Right atrium auricular region (tissue), 2 donors: ENCODE measurements around the gene LCN12. TPM values are rescaled to one million over a fixed set of nuclear protein-coding genes. Genes with fewer than 3 reads are reported as not detected.

Experiments used
- DNase-seq: peaks from one replicate; pipeline ENCODE4 v3.0.0-alpha.2; 2019; ENCODE audit warnings: low spot score
- H3K27ac ChIP-seq, 2 donors: fragments of 200-600 bp; sonication (generic); 1 replicate in 1 of 2; 2 replicates in 1 of 2; pipeline ENCODE4 v1.5.1; 2016 to 2019
- H3K27me3 ChIP-seq, 2 donors: fragments of 200-600 bp; sonication (generic); one replicate each; pipeline versions ENCODE4 v1.5.1 to v1.6.0; 2017 to 2019
- H3K36me3 ChIP-seq: fragments of 200-600 bp; sonication (generic); one replicate; pipeline ENCODE4 v1.5.1; 2016
- H3K4me1 ChIP-seq, 2 donors: fragments of 200-600 bp; sonication (generic); one replicate each; pipeline versions ENCODE4 v1.5.1 to v1.6.0; 2017 to 2019
- H3K4me3 ChIP-seq, 2 donors: fragments of 200-600 bp; sonication (generic); 1 replicate in 1 of 2; 2 replicates in 1 of 2; pipeline ENCODE4 v1.5.1; 2017 to 2019; ENCODE audit warnings: mild to moderate bottlenecking in 1 of 2, moderate library complexity in 1 of 2
- H3K9me3 ChIP-seq, 2 donors: fragments of 200-600 bp; sonication (generic); one replicate each; pipeline ENCODE4 v1.5.1; 2019
- CTCF ChIP-seq, 2 donors: fragments of 200-600 bp; sonication (generic); IDR thresholded peaks; one replicate each; pipeline ENCODE4 v1.5.1; 2019; ENCODE audit warnings: antibody characterized with exemption in 2 of 2
- total RNA-seq, 2 donors: library from RNA; depleted of rRNA; stranded (reverse); fragments of >200 nt; gene quantifications; one replicate each; pipeline ENCODE4 v1.1.0, GENCODE V29; 2016

The LCN12 gene
- total RNA-seq, 2 donors from 2014 or later, result 10.8 to 11.3 TPM

- Histone ChIP-seq H3K27me3 (no peaks in the 10 kb centered on the region), H3K4me1 (peaks cover 0 to 28% of the 10 kb centered on the region in 2 donors), H3K36me3 (no peaks in the 10 kb centered on the region), H3K27ac (no peak overlapping the region), H3K4me3 (no peak overlapping the region), H3K9me3 (no peaks in the 10 kb centered on the region)
- DNase-seq, result no peak
- TF ChIP-seq CTCF (IDR thresholded peaks at IDR 0.05), result no peak
These were observed 17.7 kb downstream of the LCN12 start for GRCh38 chr9:136969774-136970173.

- TF ChIP-seq CTCF (IDR thresholded peaks at IDR 0.05), result no peak
- Histone ChIP-seq H3K4me3 (no peak overlapping the region), H3K27ac (no peak overlapping the region), H3K9me3 (no peaks in the 10 kb centered on the region), H3K27me3 (no peaks in the 10 kb centered on the region), H3K36me3 (no peaks in the 10 kb centered on the region), H3K4me1 (peaks cover 0 to 34% of the 10 kb centered on the region in 2 donors)
- DNase-seq, result no peak
These were observed 18.3 kb downstream of the LCN12 start for GRCh38 chr9:136970361-136970760.

- TF ChIP-seq CTCF (IDR thresholded peaks at IDR 0.05), result no peak
- peaks cover 0 to 37% of the 10 kb centered on the region in 2 donors for H3K4me1 ChIP-seq
- H3K4me3 ChIP-seq, result no peak overlapping the region
- no peaks in the 10 kb centered on the region for H3K9me3 ChIP-seq
- H3K36me3 ChIP-seq, result no peaks in the 10 kb centered on the region
- H3K27me3 ChIP-seq, result no peaks in the 10 kb centered on the region
- no peak for DNase-seq
- H3K27ac ChIP-seq, result no peak overlapping the region
These were observed 19.7 kb downstream of the LCN12 start for GRCh38 chr9:136971746-136972145.

GRCh38 chr9:136972335-136972734 lies 20.3 kb downstream of the LCN12 start:
- no peak for DNase-seq
- Histone ChIP-seq H3K4me3 (no peak overlapping the region), H3K9me3 (no peaks in the 10 kb centered on the region), H3K27ac (no peak overlapping the region), H3K4me1 (peaks cover 0 to 43% of the 10 kb centered on the region in 2 donors), H3K36me3 (no peaks in the 10 kb centered on the region), H3K27me3 (no peaks in the 10 kb centered on the region)
- no peak for TF ChIP-seq CTCF (IDR thresholded peaks at IDR 0.05)

GRCh38 chr9:136972743-136973142 lies 20.7 kb downstream of the LCN12 start:
- H3K27ac ChIP-seq, result no peak overlapping the region
- H3K4me1 ChIP-seq, result peaks cover 0 to 47% of the 10 kb centered on the region in 2 donors
- H3K36me3 ChIP-seq, result no peaks in the 10 kb centered on the region
- H3K4me3 ChIP-seq, result no peak overlapping the region
- no peak for DNase-seq
- TF ChIP-seq CTCF (IDR thresholded peaks at IDR 0.05), result no peak
- no peaks in the 10 kb centered on the region for H3K27me3 ChIP-seq
- no peaks in the 10 kb centered on the region for H3K9me3 ChIP-seq
